GM12873 (cell line): ENCODE data around the gene MAP4K2.

Source experiments
- TF ChIP-seq, protein P1 (sequence below): IDR thresholded peaks from 2 replicates; pipeline ENCODE4 v1.5.1; 2012; ENCODE audit warnings: low read depth, mild to moderate bottlenecking, moderate library complexity, low read length, control low read depth; ENCODE audit not compliant: insufficient read depth; ENCODE audit errors: missing control alignments

MAP4K2 gene

DNA sequence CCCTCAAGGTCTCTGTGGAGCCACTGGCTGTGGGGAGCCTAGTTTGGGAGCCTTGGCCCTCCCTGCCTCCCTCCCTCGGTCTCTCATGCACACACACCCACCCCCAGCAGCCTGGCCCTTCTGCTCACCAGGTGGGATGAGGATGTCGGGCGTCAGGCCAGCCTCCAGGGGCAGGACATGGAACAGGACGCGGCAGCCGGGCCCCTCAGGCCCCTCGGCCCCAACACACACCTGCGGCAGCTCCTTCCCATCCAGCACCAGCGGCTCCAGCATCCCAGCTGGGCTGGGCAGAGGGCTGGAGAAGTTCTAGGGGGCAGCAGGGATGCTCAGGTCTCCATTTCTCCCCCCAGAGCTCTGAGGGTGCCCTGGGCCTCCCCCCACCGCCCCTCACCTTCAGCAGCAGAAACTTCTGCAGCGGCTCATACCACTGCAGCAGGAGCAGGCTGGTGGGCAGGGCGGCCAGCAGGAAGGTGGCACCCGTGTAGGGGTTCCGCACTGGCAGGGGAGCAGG is 11.2 kb downstream of the MAP4K2 start:
- TF ChIP-seq, protein P1, sequence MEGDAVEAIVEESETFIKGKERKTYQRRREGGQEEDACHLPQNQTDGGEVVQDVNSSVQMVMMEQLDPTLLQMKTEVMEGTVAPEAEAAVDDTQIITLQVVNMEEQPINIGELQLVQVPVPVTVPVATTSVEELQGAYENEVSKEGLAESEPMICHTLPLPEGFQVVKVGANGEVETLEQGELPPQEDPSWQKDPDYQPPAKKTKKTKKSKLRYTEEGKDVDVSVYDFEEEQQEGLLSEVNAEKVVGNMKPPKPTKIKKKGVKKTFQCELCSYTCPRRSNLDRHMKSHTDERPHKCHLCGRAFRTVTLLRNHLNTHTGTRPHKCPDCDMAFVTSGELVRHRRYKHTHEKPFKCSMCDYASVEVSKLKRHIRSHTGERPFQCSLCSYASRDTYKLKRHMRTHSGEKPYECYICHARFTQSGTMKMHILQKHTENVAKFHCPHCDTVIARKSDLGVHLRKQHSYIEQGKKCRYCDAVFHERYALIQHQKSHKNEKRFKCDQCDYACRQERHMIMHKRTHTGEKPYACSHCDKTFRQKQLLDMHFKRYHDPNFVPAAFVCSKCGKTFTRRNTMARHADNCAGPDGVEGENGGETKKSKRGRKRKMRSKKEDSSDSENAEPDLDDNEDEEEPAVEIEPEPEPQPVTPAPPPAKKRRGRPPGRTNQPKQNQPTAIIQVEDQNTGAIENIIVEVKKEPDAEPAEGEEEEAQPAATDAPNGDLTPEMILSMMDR = no peak

DNA sequence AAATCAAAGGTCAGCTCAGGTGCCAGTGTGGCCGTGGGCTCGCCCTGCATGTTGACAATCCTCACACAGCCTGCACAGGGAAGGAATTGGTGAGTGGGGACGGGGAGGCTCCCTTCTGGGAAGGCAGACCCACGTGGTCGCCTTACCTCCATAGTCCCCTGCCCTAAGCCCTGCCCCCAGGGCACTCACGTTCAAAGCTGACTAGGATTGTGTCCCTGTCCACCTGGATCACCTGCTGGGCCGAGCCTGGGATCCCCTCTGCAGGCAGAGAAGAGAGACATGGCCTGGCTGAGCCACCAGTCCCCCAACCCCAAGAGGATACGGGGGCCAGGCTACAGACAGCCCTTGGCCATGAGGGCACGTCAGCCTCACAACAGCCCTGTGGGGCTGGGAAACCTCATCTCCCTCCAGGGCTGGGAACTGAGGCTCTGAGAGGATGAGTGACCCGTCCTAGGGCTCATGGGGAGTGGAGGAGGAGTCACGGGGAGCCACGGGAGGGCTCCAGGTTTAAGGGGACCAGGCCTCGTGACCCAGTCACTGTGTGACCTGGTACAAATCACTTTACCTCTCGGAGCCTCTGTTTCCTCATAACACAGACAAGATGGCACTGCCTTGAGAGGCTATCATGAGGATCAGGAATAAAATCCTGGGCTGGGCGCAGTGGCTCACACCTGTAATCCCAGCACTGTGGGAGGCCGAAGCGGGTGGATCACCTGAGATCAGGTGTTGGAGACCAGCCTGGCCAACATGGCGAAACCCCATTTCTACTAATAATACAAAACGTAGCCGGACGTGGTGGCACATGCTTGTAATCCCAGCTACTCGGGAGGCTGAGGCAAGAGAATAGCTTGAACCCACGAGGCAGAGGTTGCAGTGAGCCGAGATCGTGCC is 12.6 kb downstream of the MAP4K2 start:
- TF ChIP-seq, protein P1 = no peak

DNA sequence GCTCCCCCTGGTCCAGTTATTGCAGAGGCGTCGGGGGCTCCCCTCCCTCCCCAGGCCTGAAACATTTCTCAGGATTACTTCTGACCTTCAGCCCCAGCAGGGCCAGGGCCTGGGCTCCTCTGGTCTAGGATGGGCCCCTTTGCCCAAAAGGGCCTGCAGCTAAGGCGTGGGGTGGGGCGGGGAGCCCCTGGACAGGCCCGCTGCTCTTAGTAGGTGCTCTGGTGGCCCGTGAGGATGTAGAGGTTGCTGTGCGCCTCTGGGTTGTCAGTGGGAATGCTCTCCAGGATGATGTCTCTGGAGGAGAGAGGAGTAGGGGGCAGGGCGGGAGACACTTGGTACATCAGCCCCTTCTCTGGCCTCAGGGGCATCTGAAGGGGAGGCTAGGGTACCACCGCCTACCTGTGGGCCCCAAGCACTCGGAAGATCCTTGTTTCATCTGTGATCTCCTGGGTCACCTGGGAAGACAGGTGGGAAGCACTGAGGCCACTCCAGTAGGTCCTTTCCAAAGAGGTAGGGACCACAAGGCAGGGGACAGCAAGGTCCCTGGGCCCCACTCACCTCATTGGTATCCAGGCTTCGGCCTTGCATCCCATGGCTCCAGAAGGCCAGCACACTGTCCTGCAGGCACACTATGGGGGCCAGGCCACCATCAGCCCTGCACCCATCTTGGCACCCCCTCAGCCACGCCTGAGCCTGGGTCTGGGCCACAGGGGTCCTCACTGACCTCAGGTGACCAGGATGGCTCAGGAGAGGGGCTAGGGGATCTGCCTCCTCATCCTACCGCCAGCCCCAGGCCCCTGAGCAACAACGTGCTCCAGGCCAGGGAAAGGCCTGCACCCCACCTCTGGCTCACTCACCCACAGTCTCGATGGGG is 13.4 kb downstream of the MAP4K2 start:
- TF ChIP-seq, protein P1 = no peak

GRCh38 chr11:64788321-64789215 is 14.4 kb downstream of the MAP4K2 start:
- TF ChIP-seq, protein P1 = no peak

DNA sequence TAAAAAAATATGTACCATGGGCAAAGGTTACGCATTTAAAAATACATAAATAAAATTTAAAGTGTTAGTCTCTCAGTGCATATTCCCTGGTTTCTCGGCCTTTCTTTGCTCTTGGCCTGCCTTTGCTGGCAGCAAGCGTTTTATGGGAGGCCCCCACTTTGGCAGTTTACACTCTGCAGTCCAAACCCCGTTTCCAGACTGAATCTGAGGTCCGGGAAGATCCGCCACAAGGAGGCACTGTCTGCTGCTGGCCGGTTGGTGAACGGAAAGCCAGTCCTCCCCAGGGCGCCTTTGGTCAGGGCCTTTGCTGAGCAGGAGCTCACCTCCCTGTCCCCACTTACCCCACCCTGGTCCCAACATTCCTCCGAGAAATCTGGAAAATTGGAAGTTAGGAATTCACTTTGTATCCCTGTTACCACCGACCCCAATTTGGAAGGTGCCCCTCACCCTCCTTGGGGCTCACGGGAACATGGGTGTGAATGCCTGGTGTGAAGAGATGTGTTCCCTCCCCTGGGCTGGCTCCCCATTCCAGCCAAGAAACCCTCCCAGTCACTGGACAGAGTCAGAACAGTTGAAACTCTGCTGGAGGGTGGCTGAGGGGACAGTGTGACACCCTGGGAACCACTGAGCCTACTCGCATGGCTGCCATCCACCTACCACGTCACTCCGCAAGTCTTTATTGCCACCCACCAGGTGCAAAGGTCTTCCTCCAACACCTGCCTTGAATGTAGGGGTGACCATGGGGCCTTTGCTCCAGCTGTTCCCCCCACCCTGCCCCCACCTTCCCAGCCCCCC is 15.3 kb downstream of the MAP4K2 start:
- TF ChIP-seq, protein P1 = peak; percentile 79

DNA sequence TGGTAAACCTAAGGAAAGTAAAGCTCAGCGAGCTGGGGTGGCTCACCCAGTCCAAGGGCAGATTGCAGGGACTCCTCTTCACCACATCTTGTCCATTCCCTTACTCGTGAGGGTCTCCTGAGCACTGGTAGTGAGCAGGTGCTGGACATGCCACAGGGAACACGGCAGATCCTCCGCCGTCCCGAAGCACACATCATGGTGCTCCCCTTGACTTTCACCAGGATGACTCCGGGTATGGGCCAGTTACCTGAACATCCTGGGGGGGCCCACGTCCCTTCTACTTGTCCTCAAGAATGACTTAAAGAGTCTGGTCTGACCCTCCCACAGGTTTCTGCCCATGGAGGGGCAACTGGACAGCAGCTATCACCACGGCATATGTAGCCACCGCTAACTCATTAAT is 16.7 kb downstream of the MAP4K2 start:
- TF ChIP-seq, protein P1 = no peak
